GM23338 (cell line): ENCODE measurements around the gene GET3. TPM values are rescaled to one million over a fixed set of nuclear protein-coding genes. Genes with fewer than 3 reads are reported as not detected.

Source experiments
- ATAC-seq: fragments of 200-7000 bp; cut with Tn5 transposase; 3 replicates; pipeline ENCODE4 v1.9.1; 2020
- DNase-seq: peaks from one replicate; pipeline ENCODE4 v3.0.0-alpha.2; 2015; ENCODE audit warnings: low spot score
- H2AFZ ChIP-seq: fragments of 200-600 bp; sonication (generic); 2 replicates; pipeline ENCODE4 v1.8.0; 2016; ENCODE audit warnings: antibody characterized with exemption, mild to moderate bottlenecking, moderate library complexity
- H3F3A ChIP-seq: fragments of 200-600 bp; sonication (generic); replicated peaks from 2 replicates; pipeline ENCODE4 v1.8.0; 2017; ENCODE audit warnings: antibody characterized with exemption, mixed run types, low read depth
- H3K27ac ChIP-seq: fragments of 200-600 bp; sonication (generic); 2 replicates; pipeline ENCODE4 v1.6.1; 2016; ENCODE audit warnings: low read depth
- H3K27me3 ChIP-seq: fragments of 200-600 bp; sonication (generic); 2 replicates; pipeline ENCODE4 v1.8.0; 2016; ENCODE audit warnings: mild to moderate bottlenecking, mixed run types, moderate library complexity; ENCODE audit not compliant: insufficient read depth
- H3K36me3 ChIP-seq: fragments of 200-600 bp; sonication (generic); 2 replicates; pipeline ENCODE4 v1.8.0; 2016; ENCODE audit warnings: mild to moderate bottlenecking; ENCODE audit not compliant: insufficient read depth
- H3K4me1 ChIP-seq: fragments of 200-600 bp; sonication (generic); 2 replicates; pipeline ENCODE4 v1.8.0; 2016; ENCODE audit warnings: mild to moderate bottlenecking, moderate library complexity; ENCODE audit not compliant: insufficient read depth
- H3K4me2 ChIP-seq: fragments of 200-600 bp; sonication (generic); 2 replicates; pipeline ENCODE4 v1.7.1; 2017; ENCODE audit warnings: mixed run types
- H3K4me3 ChIP-seq: fragments of 200-600 bp; sonication (generic); 2 replicates; pipeline ENCODE4 v1.6.1; 2016; ENCODE audit warnings: mixed run types
- H3K79me2 ChIP-seq: fragments of 200-600 bp; sonication (generic); replicated peaks from 2 replicates; pipeline ENCODE4 v1.8.0; 2017; ENCODE audit warnings: mild to moderate bottlenecking; ENCODE audit not compliant: insufficient read depth
- H3K9me2 ChIP-seq: fragments of 200-600 bp; sonication (generic); 2 replicates; pipeline ENCODE4 v1.8.0; 2017; ENCODE audit not compliant: insufficient read depth
- H4K20me1 ChIP-seq: fragments of 200-600 bp; sonication (generic); replicated peaks from 2 replicates; pipeline ENCODE4 v1.8.0; 2017; ENCODE audit warnings: mild to moderate bottlenecking; ENCODE audit not compliant: insufficient read depth
- H3K27ac Mint-ChIP-seq: 2 replicates; pipeline ENCODE4 v1.8.0; 2020; ENCODE audit warnings: inconsistent platforms, mild to moderate bottlenecking, moderate library complexity, mixed read lengths
- H3K27me3 Mint-ChIP-seq: 3 replicates; pipeline ENCODE4 v1.8.0; 2022; ENCODE audit warnings: low read depth, mild to moderate bottlenecking, moderate library complexity, mixed read lengths, inconsistent platforms; ENCODE audit not compliant: insufficient read depth, poor library complexity
- H3K36me3 Mint-ChIP-seq: 3 replicates; pipeline ENCODE4 v1.8.0; 2021; ENCODE audit warnings: low read depth, mild to moderate bottlenecking, inconsistent platforms, moderate library complexity, mixed read lengths
- H3K4me1 Mint-ChIP-seq: 3 replicates; pipeline ENCODE4 v1.8.0; 2020; ENCODE audit warnings: mild to moderate bottlenecking, inconsistent platforms, mixed read lengths
- H3K4me3 Mint-ChIP-seq: 3 replicates; pipeline ENCODE4 v1.8.0; 2021; ENCODE audit warnings: moderate library complexity, mild to moderate bottlenecking, inconsistent platforms, mixed read lengths
- H3K9me3 Mint-ChIP-seq: 3 replicates; pipeline ENCODE4 v1.8.0; 2020; ENCODE audit warnings: moderate library complexity, mild to moderate bottlenecking, inconsistent platforms, mixed read lengths
- CREB1 ChIP-seq: fragments of 250-450 bp; sonication (Bioruptor Pico); IDR thresholded peaks from 2 replicates; pipeline ENCODE4 v1.5.0; 2020; ENCODE audit warnings: low read depth, mild to moderate bottlenecking, moderate library complexity
- EZH2 ChIP-seq: fragments of 200-600 bp; sonication (generic); IDR thresholded peaks from one replicate; pipeline ENCODE4 v1.8.0; 2017; ENCODE audit warnings: antibody characterized with exemption, mild to moderate bottlenecking, low read depth; ENCODE audit not compliant: unreplicated experiment
- JUNB ChIP-seq: IDR thresholded peaks from one replicate; pipeline ENCODE4 v1.6.1; 2016; ENCODE audit warnings: antibody characterized with exemption; ENCODE audit not compliant: unreplicated experiment
- STAT1 ChIP-seq: IDR thresholded peaks from one replicate; pipeline ENCODE4 v1.6.1; 2016; ENCODE audit warnings: antibody characterized with exemption; ENCODE audit not compliant: unreplicated experiment
- ZNF331 ChIP-seq: fragments of 250-450 bp; sonication (Bioruptor Pico); IDR thresholded peaks from 2 replicates; pipeline ENCODE4 v1.5.0; 2020; ENCODE audit warnings: low read depth, mild to moderate bottlenecking, moderate library complexity
- polyA plus RNA-seq: library from polyadenylated mRNA; unstranded; fragments of >200 nt; fragmentation: Nextera tagmentation; extraction: Ambion mirVana; gene quantifications from 2 replicates; pipeline ENCODE4 v1.2.1, GENCODE V29; 2016
- total RNA-seq: library from RNA; depleted of rRNA; stranded (reverse); fragments of >200 nt; shearing (Covaris generic); gene quantifications from 2 replicates; pipeline ENCODE4 v1.2.3, GENCODE V29; 2014
- TF ChIP-seq, protein P1 (sequence below), 2 experiments: fragments of 200-600 bp in 1 of 2; sonication (generic) in 1 of 2; conservative IDR thresholded peaks; 2 replicates each; pipeline versions ENCODE4 v1.5.1 to v1.6.1; 2016 to 2017; ENCODE audit warnings: antibody characterized with exemption in 2 of 2, low read depth in 2 of 2, mild to moderate bottlenecking in 2 of 2, moderate library complexity in 1 of 2
- TF ChIP-seq, protein P2 (sequence below): IDR thresholded peaks from one replicate; pipeline ENCODE4 v1.6.1; 2018; ENCODE audit warnings: antibody characterized with exemption; ENCODE audit not compliant: unreplicated experiment
- TF ChIP-seq, protein P3 (sequence below): fragments of 250-450 bp; sonication (Bioruptor Pico); IDR thresholded peaks from 2 replicates; pipeline ENCODE4 v1.5.0; 2020; ENCODE audit warnings: mild to moderate bottlenecking, moderate library complexity
- TF ChIP-seq, protein P4 (sequence below): IDR thresholded peaks from 2 replicates; pipeline ENCODE4 v1.6.1; 2016; ENCODE audit warnings: antibody characterized with exemption

The GET3 gene
- total and polyA plus RNA-seq, 2 experiments from 2014 or later = 90.4 to 109 TPM

DNA sequence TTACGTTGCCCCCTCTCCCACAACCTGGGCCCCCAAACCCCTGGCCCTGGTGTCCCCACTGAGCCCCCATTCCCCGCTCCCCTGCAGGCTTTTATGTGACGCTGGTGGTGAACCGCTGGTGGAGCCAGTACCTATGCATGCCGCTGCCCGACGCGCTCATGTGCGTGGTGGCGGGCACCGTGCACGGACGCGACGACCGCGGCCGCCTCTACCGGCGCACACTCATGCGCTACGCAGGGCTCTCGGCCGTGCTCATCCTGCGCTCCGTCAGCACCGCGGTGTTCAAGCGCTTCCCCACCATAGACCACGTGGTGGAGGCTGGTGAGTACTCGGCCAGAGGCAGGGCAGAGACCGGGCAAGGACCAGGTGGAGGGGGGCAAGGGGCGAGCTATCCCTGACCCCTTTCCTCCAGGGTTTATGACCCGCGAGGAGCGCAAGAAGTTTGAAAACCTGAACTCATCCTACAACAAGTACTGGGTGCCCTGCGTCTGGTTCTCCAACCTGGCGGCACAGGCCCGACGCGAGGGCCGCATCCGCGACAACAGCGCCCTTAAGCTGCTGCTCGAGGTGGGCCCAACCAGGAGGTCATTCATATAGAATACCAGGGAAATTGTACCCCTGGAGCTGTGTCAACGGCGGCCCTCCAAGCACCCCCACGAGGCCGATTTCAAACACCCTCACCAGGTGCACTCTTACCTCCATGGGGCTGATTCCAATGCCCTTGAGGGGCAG is 17.3 kb downstream of the GET3 start:
- H3K4me1 ChIP-seq = no peaks in the 10 kb centered on the region; the same call in 1 of the 2 replicates
- H3K4me2 ChIP-seq = no peak overlapping the region
- H3K27me3 Mint-ChIP-seq = peaks cover 23% of the 10 kb centered on the region
- peaks cover 20% of the 10 kb centered on the region; the same call in 2 of the 3 replicates for H3K4me1 Mint-ChIP-seq
- no peak overlapping the region for H3K4me3 Mint-ChIP-seq
- no peak overlapping the region for H3K4me3 ChIP-seq
- H3K9me2 ChIP-seq = no peaks in the 10 kb centered on the region
- no peaks in the 10 kb centered on the region for H3K36me3 ChIP-seq
- peaks cover 7% of the 10 kb centered on the region; the same call in 1 of the 2 replicates for H3F3A ChIP-seq
- DNase-seq (peak; percentile 34), ATAC-seq (no peak)
- TF ChIP-seq, protein P1, sequence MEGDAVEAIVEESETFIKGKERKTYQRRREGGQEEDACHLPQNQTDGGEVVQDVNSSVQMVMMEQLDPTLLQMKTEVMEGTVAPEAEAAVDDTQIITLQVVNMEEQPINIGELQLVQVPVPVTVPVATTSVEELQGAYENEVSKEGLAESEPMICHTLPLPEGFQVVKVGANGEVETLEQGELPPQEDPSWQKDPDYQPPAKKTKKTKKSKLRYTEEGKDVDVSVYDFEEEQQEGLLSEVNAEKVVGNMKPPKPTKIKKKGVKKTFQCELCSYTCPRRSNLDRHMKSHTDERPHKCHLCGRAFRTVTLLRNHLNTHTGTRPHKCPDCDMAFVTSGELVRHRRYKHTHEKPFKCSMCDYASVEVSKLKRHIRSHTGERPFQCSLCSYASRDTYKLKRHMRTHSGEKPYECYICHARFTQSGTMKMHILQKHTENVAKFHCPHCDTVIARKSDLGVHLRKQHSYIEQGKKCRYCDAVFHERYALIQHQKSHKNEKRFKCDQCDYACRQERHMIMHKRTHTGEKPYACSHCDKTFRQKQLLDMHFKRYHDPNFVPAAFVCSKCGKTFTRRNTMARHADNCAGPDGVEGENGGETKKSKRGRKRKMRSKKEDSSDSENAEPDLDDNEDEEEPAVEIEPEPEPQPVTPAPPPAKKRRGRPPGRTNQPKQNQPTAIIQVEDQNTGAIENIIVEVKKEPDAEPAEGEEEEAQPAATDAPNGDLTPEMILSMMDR (conservative IDR thresholded peaks at IDR 0.05; ENCODE audit: low read depth in 2 of 2) = no peak
- TF ChIP-seq EZH2 (no peak), JUNB (no peak), CREB1 (CRISPR knock-in tag) (no peak), ZNF331 (CRISPR knock-in tag) (no peak), STAT1 (no peak)
- TF ChIP-seq, protein P2, sequence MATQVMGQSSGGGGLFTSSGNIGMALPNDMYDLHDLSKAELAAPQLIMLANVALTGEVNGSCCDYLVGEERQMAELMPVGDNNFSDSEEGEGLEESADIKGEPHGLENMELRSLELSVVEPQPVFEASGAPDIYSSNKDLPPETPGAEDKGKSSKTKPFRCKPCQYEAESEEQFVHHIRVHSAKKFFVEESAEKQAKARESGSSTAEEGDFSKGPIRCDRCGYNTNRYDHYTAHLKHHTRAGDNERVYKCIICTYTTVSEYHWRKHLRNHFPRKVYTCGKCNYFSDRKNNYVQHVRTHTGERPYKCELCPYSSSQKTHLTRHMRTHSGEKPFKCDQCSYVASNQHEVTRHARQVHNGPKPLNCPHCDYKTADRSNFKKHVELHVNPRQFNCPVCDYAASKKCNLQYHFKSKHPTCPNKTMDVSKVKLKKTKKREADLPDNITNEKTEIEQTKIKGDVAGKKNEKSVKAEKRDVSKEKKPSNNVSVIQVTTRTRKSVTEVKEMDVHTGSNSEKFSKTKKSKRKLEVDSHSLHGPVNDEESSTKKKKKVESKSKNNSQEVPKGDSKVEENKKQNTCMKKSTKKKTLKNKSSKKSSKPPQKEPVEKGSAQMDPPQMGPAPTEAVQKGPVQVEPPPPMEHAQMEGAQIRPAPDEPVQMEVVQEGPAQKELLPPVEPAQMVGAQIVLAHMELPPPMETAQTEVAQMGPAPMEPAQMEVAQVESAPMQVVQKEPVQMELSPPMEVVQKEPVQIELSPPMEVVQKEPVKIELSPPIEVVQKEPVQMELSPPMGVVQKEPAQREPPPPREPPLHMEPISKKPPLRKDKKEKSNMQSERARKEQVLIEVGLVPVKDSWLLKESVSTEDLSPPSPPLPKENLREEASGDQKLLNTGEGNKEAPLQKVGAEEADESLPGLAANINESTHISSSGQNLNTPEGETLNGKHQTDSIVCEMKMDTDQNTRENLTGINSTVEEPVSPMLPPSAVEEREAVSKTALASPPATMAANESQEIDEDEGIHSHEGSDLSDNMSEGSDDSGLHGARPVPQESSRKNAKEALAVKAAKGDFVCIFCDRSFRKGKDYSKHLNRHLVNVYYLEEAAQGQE = no peak
- TF ChIP-seq, protein P3, sequence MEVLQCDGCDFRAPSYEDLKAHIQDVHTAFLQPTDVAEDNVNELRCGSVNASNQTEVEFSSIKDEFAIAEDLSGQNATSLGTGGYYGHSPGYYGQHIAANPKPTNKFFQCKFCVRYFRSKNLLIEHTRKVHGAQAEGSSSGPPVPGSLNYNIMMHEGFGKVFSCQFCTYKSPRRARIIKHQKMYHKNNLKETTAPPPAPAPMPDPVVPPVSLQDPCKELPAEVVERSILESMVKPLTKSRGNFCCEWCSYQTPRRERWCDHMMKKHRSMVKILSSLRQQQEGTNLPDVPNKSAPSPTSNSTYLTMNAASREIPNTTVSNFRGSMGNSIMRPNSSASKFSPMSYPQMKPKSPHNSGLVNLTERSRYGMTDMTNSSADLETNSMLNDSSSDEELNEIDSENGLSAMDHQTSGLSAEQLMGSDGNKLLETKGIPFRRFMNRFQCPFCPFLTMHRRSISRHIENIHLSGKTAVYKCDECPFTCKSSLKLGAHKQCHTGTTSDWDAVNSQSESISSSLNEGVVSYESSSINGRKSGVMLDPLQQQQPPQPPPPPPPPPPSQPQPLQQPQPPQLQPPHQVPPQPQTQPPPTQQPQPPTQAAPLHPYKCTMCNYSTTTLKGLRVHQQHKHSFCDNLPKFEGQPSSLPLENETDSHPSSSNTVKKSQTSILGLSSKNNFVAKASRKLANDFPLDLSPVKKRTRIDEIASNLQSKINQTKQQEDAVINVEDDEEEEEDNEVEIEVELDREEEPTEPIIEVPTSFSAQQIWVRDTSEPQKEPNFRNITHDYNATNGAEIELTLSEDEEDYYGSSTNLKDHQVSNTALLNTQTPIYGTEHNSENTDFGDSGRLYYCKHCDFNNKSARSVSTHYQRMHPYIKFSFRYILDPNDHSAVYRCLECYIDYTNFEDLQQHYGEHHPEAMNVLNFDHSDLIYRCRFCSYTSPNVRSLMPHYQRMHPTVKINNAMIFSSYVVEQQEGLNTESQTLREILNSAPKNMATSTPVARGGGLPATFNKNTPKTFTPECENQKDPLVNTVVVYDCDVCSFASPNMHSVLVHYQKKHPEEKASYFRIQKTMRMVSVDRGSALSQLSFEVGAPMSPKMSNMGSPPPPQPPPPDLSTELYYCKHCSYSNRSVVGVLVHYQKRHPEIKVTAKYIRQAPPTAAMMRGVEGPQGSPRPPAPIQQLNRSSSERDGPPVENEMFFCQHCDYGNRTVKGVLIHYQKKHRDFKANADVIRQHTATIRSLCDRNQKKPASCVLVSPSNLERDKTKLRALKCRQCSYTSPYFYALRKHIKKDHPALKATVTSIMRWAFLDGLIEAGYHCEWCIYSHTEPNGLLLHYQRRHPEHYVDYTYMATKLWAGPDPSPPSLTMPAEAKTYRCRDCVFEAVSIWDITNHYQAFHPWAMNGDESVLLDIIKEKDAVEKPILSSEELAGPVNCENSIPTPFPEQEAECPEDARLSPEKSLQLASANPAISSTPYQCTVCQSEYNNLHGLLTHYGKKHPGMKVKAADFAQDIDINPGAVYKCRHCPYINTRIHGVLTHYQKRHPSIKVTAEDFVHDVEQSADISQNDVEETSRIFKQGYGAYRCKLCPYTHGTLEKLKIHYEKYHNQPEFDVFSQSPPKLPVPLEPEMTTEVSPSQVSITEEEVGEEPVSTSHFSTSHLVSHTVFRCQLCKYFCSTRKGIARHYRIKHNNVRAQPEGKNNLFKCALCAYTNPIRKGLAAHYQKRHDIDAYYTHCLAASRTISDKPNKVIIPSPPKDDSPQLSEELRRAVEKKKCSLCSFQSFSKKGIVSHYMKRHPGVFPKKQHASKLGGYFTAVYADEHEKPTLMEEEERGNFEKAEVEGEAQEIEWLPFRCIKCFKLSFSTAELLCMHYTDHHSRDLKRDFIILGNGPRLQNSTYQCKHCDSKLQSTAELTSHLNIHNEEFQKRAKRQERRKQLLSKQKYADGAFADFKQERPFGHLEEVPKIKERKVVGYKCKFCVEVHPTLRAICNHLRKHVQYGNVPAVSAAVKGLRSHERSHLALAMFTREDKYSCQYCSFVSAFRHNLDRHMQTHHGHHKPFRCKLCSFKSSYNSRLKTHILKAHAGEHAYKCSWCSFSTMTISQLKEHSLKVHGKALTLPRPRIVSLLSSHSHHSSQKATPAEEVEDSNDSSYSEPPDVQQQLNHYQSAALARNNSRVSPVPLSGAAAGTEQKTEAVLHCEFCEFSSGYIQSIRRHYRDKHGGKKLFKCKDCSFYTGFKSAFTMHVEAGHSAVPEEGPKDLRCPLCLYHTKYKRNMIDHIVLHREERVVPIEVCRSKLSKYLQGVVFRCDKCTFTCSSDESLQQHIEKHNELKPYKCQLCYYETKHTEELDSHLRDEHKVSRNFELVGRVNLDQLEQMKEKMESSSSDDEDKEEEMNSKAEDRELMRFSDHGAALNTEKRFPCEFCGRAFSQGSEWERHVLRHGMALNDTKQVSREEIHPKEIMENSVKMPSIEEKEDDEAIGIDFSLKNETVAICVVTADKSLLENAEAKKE = no peak
- TF ChIP-seq, protein P4, sequence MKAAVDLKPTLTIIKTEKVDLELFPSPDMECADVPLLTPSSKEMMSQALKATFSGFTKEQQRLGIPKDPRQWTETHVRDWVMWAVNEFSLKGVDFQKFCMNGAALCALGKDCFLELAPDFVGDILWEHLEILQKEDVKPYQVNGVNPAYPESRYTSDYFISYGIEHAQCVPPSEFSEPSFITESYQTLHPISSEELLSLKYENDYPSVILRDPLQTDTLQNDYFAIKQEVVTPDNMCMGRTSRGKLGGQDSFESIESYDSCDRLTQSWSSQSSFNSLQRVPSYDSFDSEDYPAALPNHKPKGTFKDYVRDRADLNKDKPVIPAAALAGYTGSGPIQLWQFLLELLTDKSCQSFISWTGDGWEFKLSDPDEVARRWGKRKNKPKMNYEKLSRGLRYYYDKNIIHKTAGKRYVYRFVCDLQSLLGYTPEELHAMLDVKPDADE = no peak
- peaks cover 4% of the 10 kb centered on the region; the same call in 1 of the 2 replicates for H4K20me1 ChIP-seq
- H3K36me3 Mint-ChIP-seq = no peaks in the 10 kb centered on the region
- no peak overlapping the region for H3K27ac Mint-ChIP-seq
- no peaks in the 10 kb centered on the region; the same call in 2 of the 3 replicates for H3K9me3 Mint-ChIP-seq
- no peaks in the 10 kb centered on the region for H3K79me2 ChIP-seq
- no peak overlapping the region for H3K27ac ChIP-seq
- no peak overlapping the region for H2AFZ ChIP-seq
- H3K27me3 ChIP-seq = peaks cover 11% of the 10 kb centered on the region; the same call in 1 of the 2 replicates
